Keratinocyte (primary cell): ENCODE data around the gene CASP9. TPM values are rescaled to one million over a fixed set of nuclear protein-coding genes. Genes with fewer than 3 reads are reported as not detected.

Source experiments
- DNase-seq: peaks from one replicate; pipeline ENCODE4 v3.0.0-alpha.2; 2011; ENCODE audit warnings: low read depth, missing footprints, low spot score
- FAIRE-seq: peaks from 2 replicates; lab custom pipeline; 2011; peaks lifted over from hg19 to GRCh38; lab: Jason Lieb, UNC
- H2AFZ ChIP-seq: 2 replicates; pipeline ENCODE4 v1.6.0; 2012; ENCODE audit warnings: low read length, control low read depth, inconsistent platforms; ENCODE audit not compliant: control insufficient read depth
- H3K27ac ChIP-seq: 2 replicates; pipeline ENCODE4 v1.5.1; 2011; ENCODE audit warnings: low read length; ENCODE audit not compliant: control insufficient read depth, insufficient read depth
- H3K27me3 ChIP-seq: 3 replicates; pipeline ENCODE4 v1.6.0; 2011; ENCODE audit warnings: low read length; ENCODE audit not compliant: control insufficient read depth, insufficient read depth; ENCODE audit errors: extremely low read depth
- H3K36me3 ChIP-seq, 2 experiments: 2 replicates in 1 of 2; 3 replicates in 1 of 2; pipeline ENCODE4 v1.5.1; 2011; ENCODE audit warnings: low read length in 2 of 2, mild to moderate bottlenecking in 1 of 2; ENCODE audit not compliant: control insufficient read depth in 2 of 2, insufficient read depth in 2 of 2; ENCODE audit errors: extremely low read depth in 1 of 2
- H3K4me1 ChIP-seq: 3 replicates; pipeline ENCODE4 v1.5.1; 2011; ENCODE audit warnings: low read length; ENCODE audit not compliant: control insufficient read depth, insufficient read depth; ENCODE audit errors: extremely low read depth
- H3K4me2 ChIP-seq: 3 replicates; pipeline ENCODE4 v1.6.0; 2011; ENCODE audit warnings: low read depth, low read length; ENCODE audit not compliant: control insufficient read depth, insufficient read depth; ENCODE audit errors: extremely low read depth
- H3K4me3 ChIP-seq, 3 experiments: fragments of 200-600 bp in 1 of 3; sonication (generic) in 1 of 3; 2 replicates in 2 of 3; 3 replicates in 1 of 3; pipeline ENCODE4 v1.5.1; 2011 to 2016; ENCODE audit warnings: low read length in 3 of 3, mild to moderate bottlenecking in 3 of 3, control low read depth in 2 of 3, inconsistent platforms in 1 of 3, low read depth in 1 of 3, mixed read lengths in 1 of 3, mixed run types in 1 of 3, moderate library complexity in 1 of 3; ENCODE audit not compliant: control insufficient read depth in 2 of 3, insufficient read depth in 2 of 3; ENCODE audit errors: extremely low read depth in 1 of 3
- H3K79me2 ChIP-seq: 2 replicates; pipeline ENCODE4 v1.6.0; 2012; ENCODE audit warnings: low read length; ENCODE audit not compliant: control insufficient read depth, insufficient read depth
- H3K9ac ChIP-seq: 3 replicates; pipeline ENCODE4 v1.6.0; 2011; ENCODE audit warnings: low read length; ENCODE audit not compliant: control insufficient read depth, insufficient read depth; ENCODE audit errors: extremely low read depth
- H3K9me1 ChIP-seq: 3 replicates; pipeline ENCODE4 v1.6.0; 2011; ENCODE audit warnings: low read length; ENCODE audit not compliant: control insufficient read depth, insufficient read depth; ENCODE audit errors: extremely low read depth
- H3K9me3 ChIP-seq: 2 replicates; pipeline ENCODE4 v1.5.1; 2012; ENCODE audit warnings: low read depth, low read length; ENCODE audit not compliant: control insufficient read depth
- H4K20me1 ChIP-seq: 3 replicates; pipeline ENCODE4 v1.6.0; 2011; ENCODE audit warnings: low read length; ENCODE audit not compliant: control insufficient read depth, insufficient read depth; ENCODE audit errors: extremely low read depth
- EZH2 ChIP-seq: IDR thresholded peaks from one replicate; pipeline ENCODE4 v1.6.1; 2012; ENCODE audit warnings: inconsistent platforms, mild to moderate bottlenecking, low read length, moderate library complexity
- dilution Hi-C: fragments of 300-500 bp; cut with MboI; formaldehyde crosslinking; loops from one replicate; pipeline ENCODE4 v1.7.0; 2020; ENCODE audit warnings: low sequenced_read_pairs; ENCODE audit not compliant: extremely low pct_ligation_motif_present
- polyA plus RNA-seq, 5 experiments: library from polyadenylated mRNA; depleted of rRNA in 3 of 5; stranded (reverse) in 3 of 5; stranded (forward) in 1 of 5; unstranded in 1 of 5; fragments of >200 nt; gene quantifications; 1 replicate in 1 of 5; 2 replicates in 3 of 5; 3 replicates in 1 of 5; pipeline versions ENCODE4 v1.2.1 to v1.2.3, GENCODE V29; 2011 to 2012; ENCODE audit warnings: missing spikeins in 2 of 5, low read depth in 1 of 5, low replicate concordance in 1 of 5
- TF ChIP-seq, protein P1 (sequence below), 3 experiments: IDR thresholded peaks in 1 of 3; conservative IDR thresholded peaks in 1 of 3; optimal IDR thresholded peaks in 1 of 3; 2 replicates in 2 of 3; 3 replicates in 1 of 3; pipeline versions ENCODE3 to v1.5.1; 2011; ENCODE audit warnings: low read length in 3 of 3, mild to moderate bottlenecking in 3 of 3, moderate library complexity in 2 of 3, control low read depth in 1 of 3, inconsistent platforms in 1 of 3; ENCODE audit not compliant: insufficient read depth in 2 of 3; ENCODE audit errors: extremely low read depth in 1 of 3

CASP9 gene
- polyA plus RNA-seq, 1 donor (not counting 4 experiments of a cell fraction or from before 2014, with no cell fraction given), result 4.4 TPM

DNA sequence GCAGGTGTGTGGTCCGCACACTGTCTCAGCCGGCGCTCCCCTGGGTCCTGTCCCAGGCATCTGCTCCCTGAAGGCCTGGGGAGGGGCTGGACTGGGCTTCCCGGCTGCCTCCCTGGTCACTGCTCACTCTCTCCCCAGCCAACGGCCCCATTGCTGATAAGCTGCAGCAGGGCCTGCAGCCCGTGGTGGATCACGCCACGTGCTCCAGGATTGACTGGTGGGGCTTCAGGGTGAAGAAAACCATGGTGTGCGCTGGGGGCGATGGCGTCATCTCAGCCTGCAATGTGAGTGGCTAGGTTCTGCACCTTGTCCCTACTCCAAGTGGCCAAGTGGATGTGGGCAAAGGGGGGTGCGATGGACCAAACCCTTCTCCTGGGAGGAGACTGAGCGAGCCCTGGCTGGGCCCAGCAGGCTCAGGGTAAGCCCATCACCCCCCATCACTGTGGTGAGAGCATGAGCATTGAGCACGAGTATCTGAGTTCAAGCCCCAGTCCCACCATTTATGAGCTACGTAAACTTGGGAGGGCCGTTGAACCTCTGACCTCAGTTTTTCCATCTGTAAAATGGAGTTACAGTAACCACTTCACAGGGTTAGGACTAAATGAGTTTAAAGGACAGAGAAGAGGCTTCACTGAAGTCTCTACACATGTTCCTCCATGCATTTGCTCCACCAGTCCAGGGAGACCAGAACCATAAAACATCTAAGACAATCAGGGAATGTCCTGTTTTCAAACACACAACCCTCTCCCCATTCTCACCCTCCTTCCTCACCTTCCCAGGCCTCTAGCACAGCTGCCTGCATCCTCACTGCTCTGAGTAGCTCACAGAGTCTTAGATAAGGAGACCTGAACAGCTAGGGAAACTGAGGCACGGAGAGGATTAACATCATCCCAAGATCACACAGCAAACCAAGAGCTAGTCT lies 79.3 kb downstream of the CASP9 start:
- Histone ChIP-seq H3K4me1 (no peaks in the 10 kb centered on the region), H3K27me3 (peaks cover 5% of the 10 kb centered on the region)
- no peak for FAIRE-seq

GRCh38 chr1:15443281-15443680 lies 80.7 kb downstream of the CASP9 start:
- H3K4me1 ChIP-seq, result no peaks in the 10 kb centered on the region
- H3K36me3 ChIP-seq, result no peaks in the 10 kb centered on the region
- no peak overlapping the region for H3K4me3 ChIP-seq
- no peaks in the 10 kb centered on the region for H4K20me1 ChIP-seq
- peaks cover 2% of the 10 kb centered on the region for H3K9me1 ChIP-seq
- H3K27me3 ChIP-seq, result peaks cover 5% of the 10 kb centered on the region
- no peak overlapping the region for H3K4me2 ChIP-seq
- dilution Hi-C loops, result no loop called here
- FAIRE-seq (no peak), DNase-seq (no peak)
- no peaks in the 10 kb centered on the region for H3K9me3 ChIP-seq
- H2AFZ ChIP-seq, result no peak overlapping the region
- H3K79me2 ChIP-seq, result no peaks in the 10 kb centered on the region
- no peak overlapping the region for H3K9ac ChIP-seq
- TF ChIP-seq, protein P1, sequence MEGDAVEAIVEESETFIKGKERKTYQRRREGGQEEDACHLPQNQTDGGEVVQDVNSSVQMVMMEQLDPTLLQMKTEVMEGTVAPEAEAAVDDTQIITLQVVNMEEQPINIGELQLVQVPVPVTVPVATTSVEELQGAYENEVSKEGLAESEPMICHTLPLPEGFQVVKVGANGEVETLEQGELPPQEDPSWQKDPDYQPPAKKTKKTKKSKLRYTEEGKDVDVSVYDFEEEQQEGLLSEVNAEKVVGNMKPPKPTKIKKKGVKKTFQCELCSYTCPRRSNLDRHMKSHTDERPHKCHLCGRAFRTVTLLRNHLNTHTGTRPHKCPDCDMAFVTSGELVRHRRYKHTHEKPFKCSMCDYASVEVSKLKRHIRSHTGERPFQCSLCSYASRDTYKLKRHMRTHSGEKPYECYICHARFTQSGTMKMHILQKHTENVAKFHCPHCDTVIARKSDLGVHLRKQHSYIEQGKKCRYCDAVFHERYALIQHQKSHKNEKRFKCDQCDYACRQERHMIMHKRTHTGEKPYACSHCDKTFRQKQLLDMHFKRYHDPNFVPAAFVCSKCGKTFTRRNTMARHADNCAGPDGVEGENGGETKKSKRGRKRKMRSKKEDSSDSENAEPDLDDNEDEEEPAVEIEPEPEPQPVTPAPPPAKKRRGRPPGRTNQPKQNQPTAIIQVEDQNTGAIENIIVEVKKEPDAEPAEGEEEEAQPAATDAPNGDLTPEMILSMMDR (optimal IDR thresholded peaks at IDR 0.05 in 1 of 3, IDR thresholded peaks at IDR 0.05 in 1 of 3, conservative IDR thresholded peaks at IDR 0.05 in 1 of 3; ENCODE audit: extremely low read depth in 1 of 3, insufficient read depth in 2 of 3, low read length in 3 of 3), result no peak
- no peak for TF ChIP-seq EZH2
- no peak overlapping the region for H3K27ac ChIP-seq

More for the DNA sequence above, 79.3 kb downstream of the CASP9 start:
- dilution Hi-C loops, result no loop called here
- no peak overlapping the region for H3K9ac ChIP-seq
- H3K36me3 ChIP-seq, result no peaks in the 10 kb centered on the region
- no peak overlapping the region for H3K27ac ChIP-seq
- no peak for DNase-seq
- H3K9me1 ChIP-seq, result peaks cover 2% of the 10 kb centered on the region
- H3K9me3 ChIP-seq, result no peaks in the 10 kb centered on the region
- H4K20me1 ChIP-seq, result no peaks in the 10 kb centered on the region
- TF ChIP-seq EZH2, result no peak
- TF ChIP-seq, protein P1 (optimal IDR thresholded peaks at IDR 0.05 in 1 of 3, IDR thresholded peaks at IDR 0.05 in 1 of 3, conservative IDR thresholded peaks at IDR 0.05 in 1 of 3; ENCODE audit: extremely low read depth in 1 of 3, insufficient read depth in 2 of 3, low read length in 3 of 3), result no peak
- H3K79me2 ChIP-seq, result no peaks in the 10 kb centered on the region
- no peak overlapping the region for H3K4me2 ChIP-seq
- no peak overlapping the region for H2AFZ ChIP-seq
- H3K4me3 ChIP-seq, result no peak overlapping the region
